Renal cortical epithelial cell (primary cell): ENCODE data around the gene ARHGAP42. TPM values are rescaled to one million over a fixed set of nuclear protein-coding genes. Genes with fewer than 3 reads are reported as not detected.

Source experiments
- DNase-seq: peaks from one replicate; pipeline ENCODE4 v3.0.0-alpha.2; 2011; ENCODE audit warnings: low read depth
- total RNA-seq: library from RNA; depleted of rRNA; stranded (reverse); fragments of >200 nt; gene quantifications from 2 replicates; pipeline ENCODE4 v1.2.3, GENCODE V29; 2014

The ARHGAP42 gene
- total RNA-seq, 1 donor from 2014 or later: 24.5 TPM

- peak; percentile 94 for DNase-seq
These were observed 231.7 kb downstream of the ARHGAP42 start for GRCh38 chr11:100918551-100919500.

GRCh38 chr11:100920593-100920992 is 233.5 kb downstream of the ARHGAP42 start:
- DNase-seq: peak; percentile 54

- no peak for DNase-seq
These were observed 235.0 kb downstream of the ARHGAP42 start for GRCh38 chr11:100922121-100922520.

- no peak for DNase-seq
These were observed 236.5 kb downstream of the ARHGAP42 start for GRCh38 chr11:100923555-100923954.

GRCh38 chr11:100925935-100926334 is 238.8 kb downstream of the ARHGAP42 start:
- peak; percentile 81 for DNase-seq

- DNase-seq: no peak
These were observed 240.5 kb downstream of the ARHGAP42 start for GRCh38 chr11:100927579-100927978.

- no peak for DNase-seq
These were observed 241.3 kb downstream of the ARHGAP42 start for GRCh38 chr11:100928426-100928825.

- no peak for DNase-seq
These were observed 242.3 kb downstream of the ARHGAP42 start for GRCh38 chr11:100929377-100929776.

- peak; percentile 78 for DNase-seq
These were observed 243.2 kb downstream of the ARHGAP42 start for GRCh38 chr11:100930185-100930778.

- peak; percentile 58 for DNase-seq
These were observed 245.5 kb downstream of the ARHGAP42 start for GRCh38 chr11:100932474-100933100.

GRCh38 chr11:100936781-100937180 is 249.7 kb downstream of the ARHGAP42 start:
- DNase-seq: no peak

- no peak for DNase-seq
These were observed 252.5 kb downstream of the ARHGAP42 start for GRCh38 chr11:100939571-100939970.

- DNase-seq: no peak
These were observed 253.0 kb downstream of the ARHGAP42 start for GRCh38 chr11:100940111-100940510.

- DNase-seq: no peak
These were observed 253.9 kb downstream of the ARHGAP42 start for GRCh38 chr11:100941033-100941432.

- DNase-seq: no peak
These were observed 254.9 kb downstream of the ARHGAP42 start for GRCh38 chr11:100942016-100942415.

GRCh38 chr11:100948936-100949335 is 261.8 kb downstream of the ARHGAP42 start:
- no peak for DNase-seq

GRCh38 chr11:100949443-100949842 is 262.4 kb downstream of the ARHGAP42 start:
- no peak for DNase-seq

GRCh38 chr11:100955318-100955717 is 268.2 kb downstream of the ARHGAP42 start:
- no peak for DNase-seq

- DNase-seq: no peak
These were observed 269.3 kb downstream of the ARHGAP42 start for GRCh38 chr11:100956351-100956750.

GRCh38 chr11:100957499-100957898 is 270.4 kb downstream of the ARHGAP42 start:
- no peak for DNase-seq

GRCh38 chr11:100961633-100962032 is 274.5 kb downstream of the ARHGAP42 start:
- peak; percentile 18 for DNase-seq

- no peak for DNase-seq
These were observed 276.3 kb downstream of the ARHGAP42 start for GRCh38 chr11:100963375-100963774.

- DNase-seq: no peak
These were observed 277.3 kb downstream of the ARHGAP42 start for GRCh38 chr11:100964435-100964834.
